ENCODE measurements around the gene SVOP.

SVOP gene, protein sequence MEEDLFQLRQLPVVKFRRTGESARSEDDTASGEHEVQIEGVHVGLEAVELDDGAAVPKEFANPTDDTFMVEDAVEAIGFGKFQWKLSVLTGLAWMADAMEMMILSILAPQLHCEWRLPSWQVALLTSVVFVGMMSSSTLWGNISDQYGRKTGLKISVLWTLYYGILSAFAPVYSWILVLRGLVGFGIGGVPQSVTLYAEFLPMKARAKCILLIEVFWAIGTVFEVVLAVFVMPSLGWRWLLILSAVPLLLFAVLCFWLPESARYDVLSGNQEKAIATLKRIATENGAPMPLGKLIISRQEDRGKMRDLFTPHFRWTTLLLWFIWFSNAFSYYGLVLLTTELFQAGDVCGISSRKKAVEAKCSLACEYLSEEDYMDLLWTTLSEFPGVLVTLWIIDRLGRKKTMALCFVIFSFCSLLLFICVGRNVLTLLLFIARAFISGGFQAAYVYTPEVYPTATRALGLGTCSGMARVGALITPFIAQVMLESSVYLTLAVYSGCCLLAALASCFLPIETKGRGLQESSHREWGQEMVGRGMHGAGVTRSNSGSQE

DNA sequence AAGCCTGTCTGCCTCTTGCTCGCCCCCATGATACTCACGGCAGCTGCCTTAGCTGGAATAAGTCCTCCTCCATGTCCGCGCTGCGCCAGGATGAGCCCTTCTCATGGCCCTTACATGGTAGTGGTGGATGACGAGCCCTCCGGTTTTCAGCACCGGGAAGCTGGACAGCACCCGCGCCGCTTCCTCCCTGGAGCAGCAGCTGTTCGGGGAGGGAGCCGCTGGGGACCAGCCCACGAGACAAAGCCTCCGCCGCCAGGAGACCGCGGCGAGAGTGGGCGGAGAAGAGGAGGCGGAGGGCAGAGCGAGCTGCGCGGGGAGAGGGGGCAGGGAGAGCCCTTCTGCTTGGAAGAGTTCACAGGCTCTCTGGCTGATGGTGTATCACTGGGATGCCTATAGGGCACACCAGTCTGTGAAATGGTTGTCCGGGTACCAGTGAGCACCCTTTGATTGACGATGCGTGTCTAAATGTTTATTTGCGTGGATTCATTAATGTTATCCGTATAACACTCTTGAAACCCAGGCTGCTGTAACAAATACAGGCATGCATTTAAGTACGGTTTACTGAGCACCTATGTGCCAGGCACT lies at the start of gene SVOP:
Gene SVOP, minus strand, starts transcription at position 273 of the 585 bp plus-strand sequence. Its CDS starts 200 bp downstream, at position 73.
- WGBS (ENCODE audit: insufficient coverage, insufficient read length): no CpG with 5 or more reads among the region's 30 CpGs
- Histone ChIP-seq H3K27me3 (ENCODE audit: control insufficient read depth, insufficient read depth, low read length) (no peaks in the 10 kb centered on the region), H3K27ac (ENCODE audit: low read length) (no peak within 1 kb of the TSS), H3K9me3 (ENCODE audit: control insufficient read depth, insufficient read depth, low read length) (no peaks in the 10 kb centered on the region), H3K36me3 (ENCODE audit: control insufficient read depth, insufficient read depth, low read length) (no peaks in the 10 kb centered on the region), H3K4me1 (ENCODE audit: control insufficient read depth, insufficient read depth, low read length) (no peaks in the 10 kb centered on the region), H3K4me3 (ENCODE audit: low read length) (peak within 1 kb of the TSS; percentile 18; the same call in 1 of the 2 replicates)
- DNase-seq (ENCODE audit: low read depth, low spot score): peak; percentile 76

DNA sequence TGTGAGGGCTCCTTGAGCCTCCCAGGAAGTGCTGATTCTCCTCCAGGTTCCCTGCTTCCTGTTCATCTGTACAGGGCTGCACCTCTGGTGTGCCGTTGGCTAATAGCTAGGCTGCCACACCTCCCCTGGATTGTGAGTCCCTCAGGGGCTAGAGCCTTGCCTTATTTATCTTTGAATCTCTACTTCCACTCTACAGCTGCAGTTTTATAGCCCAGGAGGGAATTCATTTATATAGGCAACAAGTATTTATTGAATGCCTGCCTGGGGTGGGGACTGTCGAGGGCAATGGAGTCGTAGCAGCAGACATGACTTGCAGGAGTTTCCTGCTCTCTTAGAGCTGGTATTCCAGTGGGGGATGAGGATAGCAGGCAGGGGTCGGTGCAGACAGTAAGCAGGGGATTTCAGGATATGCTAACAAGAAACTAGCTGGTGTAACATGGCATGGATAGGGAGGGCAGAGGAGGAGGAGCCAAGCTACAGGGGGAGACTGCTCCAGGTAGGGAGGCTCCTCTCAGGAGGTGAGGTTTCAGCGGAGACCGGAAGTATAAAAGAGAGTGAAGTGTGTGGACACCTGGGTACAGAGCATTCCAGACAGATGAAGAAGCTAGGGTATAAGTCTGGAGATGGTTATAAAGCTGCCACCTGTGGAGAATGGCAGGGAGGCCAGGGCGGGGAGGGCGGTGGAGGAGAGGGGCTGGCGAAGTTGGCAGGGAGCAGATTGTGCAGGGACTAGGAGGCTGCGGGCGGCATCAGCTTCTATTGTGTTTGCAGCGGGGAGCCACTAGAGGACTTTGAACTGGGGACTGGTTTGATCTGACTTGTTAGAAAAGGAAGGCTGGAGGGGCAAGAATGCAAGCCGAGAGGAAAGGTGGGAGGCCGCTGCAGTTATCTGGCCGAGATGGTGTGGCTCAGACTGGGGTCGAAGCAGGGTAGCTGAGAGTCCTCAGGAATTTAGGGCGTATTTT lies 48.7 kb upstream of the SVOP start:
- no CpG with 5 or more reads among the region's 17 CpGs for WGBS (ENCODE audit: insufficient coverage, insufficient read length)
- no peak overlapping the region for H3K4me3 ChIP-seq (ENCODE audit: low read length)

DNA sequence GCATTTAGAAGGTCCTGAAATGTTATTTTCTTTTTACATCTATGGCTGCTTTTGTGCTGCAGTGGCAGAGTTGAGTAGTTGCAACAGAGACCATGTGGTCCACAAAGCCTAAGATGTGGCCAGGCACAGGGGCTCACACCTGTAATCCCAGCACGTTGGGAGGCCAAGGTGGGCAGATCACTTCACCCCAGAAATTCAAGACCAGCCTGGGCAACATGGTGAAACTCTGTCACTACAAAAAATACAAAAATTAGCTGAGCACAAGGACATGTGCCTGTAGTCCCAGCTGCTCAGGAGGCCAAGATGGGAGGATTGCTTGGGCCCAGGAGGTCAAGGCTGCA lies 45.0 kb upstream of the SVOP start:
- H3K36me3 ChIP-seq (ENCODE audit: control insufficient read depth, insufficient read depth, low read length): no peaks in the 10 kb centered on the region
- H3K4me1 ChIP-seq (ENCODE audit: control insufficient read depth, insufficient read depth, low read length): no peaks in the 10 kb centered on the region
- no peaks in the 10 kb centered on the region for H3K9me3 ChIP-seq (ENCODE audit: control insufficient read depth, insufficient read depth, low read length)
- whole genome bisulfite sequencing (ENCODE audit: insufficient coverage, insufficient read length): no CpG with 5 or more reads among the region's 1 CpG
- no peaks in the 10 kb centered on the region for H3K27me3 ChIP-seq (ENCODE audit: control insufficient read depth, insufficient read depth, low read length)
- no peak for DNase-seq (ENCODE audit: low read depth, low spot score)
- no peak overlapping the region for H3K27ac ChIP-seq (ENCODE audit: low read length)
- no peak overlapping the region for H3K4me3 ChIP-seq (ENCODE audit: low read length)

More for the DNA sequence above, 48.7 kb upstream of the SVOP start:
- no peaks in the 10 kb centered on the region for H3K27me3 ChIP-seq (ENCODE audit: control insufficient read depth, insufficient read depth, low read length)
- DNase-seq (ENCODE audit: low read depth, low spot score): no peak
- no peak overlapping the region for H3K27ac ChIP-seq (ENCODE audit: low read length)
- H3K36me3 ChIP-seq (ENCODE audit: control insufficient read depth, insufficient read depth, low read length): no peaks in the 10 kb centered on the region
- H3K9me3 ChIP-seq (ENCODE audit: control insufficient read depth, insufficient read depth, low read length): no peaks in the 10 kb centered on the region
- no peaks in the 10 kb centered on the region for H3K4me1 ChIP-seq (ENCODE audit: control insufficient read depth, insufficient read depth, low read length)

DNA sequence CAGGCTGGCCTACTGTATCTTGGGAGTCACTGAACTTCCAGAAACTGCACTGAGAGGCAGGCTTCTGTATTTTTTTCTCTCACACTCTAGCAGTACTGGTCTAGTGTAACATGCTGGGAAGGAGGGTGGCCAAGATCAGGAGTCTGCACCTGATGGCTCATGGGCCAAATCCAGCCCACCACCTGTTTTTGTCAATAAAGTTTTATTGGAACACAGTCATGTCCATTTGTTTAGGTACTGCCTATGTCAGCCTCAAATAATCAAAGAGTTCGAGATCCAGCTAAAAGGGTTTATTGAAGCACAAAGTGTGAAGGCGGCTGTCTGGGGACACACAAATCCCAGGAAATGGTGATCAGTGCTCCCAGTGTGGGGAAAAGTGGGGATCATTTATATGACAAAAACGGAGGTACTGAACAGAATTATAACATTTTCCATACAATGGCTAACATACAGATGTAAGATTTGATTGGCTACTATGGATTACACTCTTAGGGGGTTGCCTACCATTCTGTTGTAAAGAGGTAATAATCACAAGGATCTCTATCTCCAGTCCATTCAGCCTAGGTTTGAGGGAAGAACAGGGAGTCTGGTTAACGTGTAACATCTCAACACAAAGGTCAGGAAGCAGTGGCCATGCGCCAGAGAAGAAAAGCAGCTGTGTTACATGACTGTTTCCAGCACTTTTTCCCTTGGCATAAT lies 44.4 kb upstream of the SVOP start:
- H3K9me3 ChIP-seq (ENCODE audit: control insufficient read depth, insufficient read depth, low read length): no peaks in the 10 kb centered on the region
- no peaks in the 10 kb centered on the region for H3K4me1 ChIP-seq (ENCODE audit: control insufficient read depth, insufficient read depth, low read length)
- no peak overlapping the region for H3K4me3 ChIP-seq (ENCODE audit: low read length)
- no peaks in the 10 kb centered on the region for H3K27me3 ChIP-seq (ENCODE audit: control insufficient read depth, insufficient read depth, low read length)
- no peak overlapping the region for H3K27ac ChIP-seq (ENCODE audit: low read length)
- DNase-seq (ENCODE audit: low read depth, low spot score): no peak
- no peaks in the 10 kb centered on the region for H3K36me3 ChIP-seq (ENCODE audit: control insufficient read depth, insufficient read depth, low read length)
- no CpG with 5 or more reads among the region's 5 CpGs for WGBS (ENCODE audit: insufficient coverage, insufficient read length)

DNA sequence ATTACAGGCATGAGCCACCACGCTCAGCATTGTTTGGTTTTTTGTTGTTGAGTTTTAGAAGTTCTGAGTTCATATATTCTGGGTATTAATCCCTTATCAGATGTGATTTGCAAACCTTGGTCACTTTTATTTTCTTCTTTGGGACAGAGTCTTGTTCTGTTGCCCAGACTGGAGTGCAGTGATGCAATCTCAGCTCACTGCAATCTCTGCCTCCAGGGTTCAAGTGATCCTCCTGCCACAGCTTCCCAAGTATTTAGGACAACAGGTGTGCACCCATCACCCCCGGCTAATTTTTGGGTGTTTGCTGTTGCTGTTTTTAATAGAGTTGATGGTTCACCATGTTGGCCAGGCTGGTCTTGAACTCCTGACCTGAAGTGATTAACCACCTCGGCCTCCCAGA lies 43.3 kb upstream of the SVOP start:
- Histone ChIP-seq H3K4me1 (ENCODE audit: control insufficient read depth, insufficient read depth, low read length) (no peaks in the 10 kb centered on the region), H3K27ac (ENCODE audit: low read length) (no peak overlapping the region), H3K9me3 (ENCODE audit: control insufficient read depth, insufficient read depth, low read length) (no peaks in the 10 kb centered on the region), H3K36me3 (ENCODE audit: control insufficient read depth, insufficient read depth, low read length) (no peaks in the 10 kb centered on the region), H3K4me3 (ENCODE audit: low read length) (no peak overlapping the region), H3K27me3 (ENCODE audit: control insufficient read depth, insufficient read depth, low read length) (no peaks in the 10 kb centered on the region)
- WGBS (ENCODE audit: insufficient coverage, insufficient read length): no CpG with 5 or more reads among the region's 3 CpGs
- DNase-seq (ENCODE audit: low read depth, low spot score): no peak

DNA sequence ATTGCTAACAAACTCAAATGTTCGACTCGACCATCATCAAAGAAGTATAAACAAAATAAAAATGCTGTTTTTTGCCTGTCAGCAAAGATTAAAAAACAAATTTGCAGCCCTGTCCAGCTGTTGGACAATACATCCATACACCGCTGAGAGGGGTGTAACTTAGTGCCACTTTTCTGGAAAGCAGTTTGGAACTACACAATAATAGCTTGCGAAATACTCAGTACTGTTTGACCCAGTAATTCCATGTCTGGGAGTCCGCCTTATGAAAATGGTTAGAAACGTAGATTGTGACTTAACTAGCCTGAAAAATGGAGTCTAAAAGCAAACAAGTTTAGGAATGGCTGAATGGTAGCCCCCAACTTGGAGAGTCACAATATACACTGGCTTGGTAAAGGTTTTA lies 37.9 kb upstream of the SVOP start:
- H3K36me3 ChIP-seq (ENCODE audit: control insufficient read depth, insufficient read depth, low read length): no peaks in the 10 kb centered on the region

DNA sequence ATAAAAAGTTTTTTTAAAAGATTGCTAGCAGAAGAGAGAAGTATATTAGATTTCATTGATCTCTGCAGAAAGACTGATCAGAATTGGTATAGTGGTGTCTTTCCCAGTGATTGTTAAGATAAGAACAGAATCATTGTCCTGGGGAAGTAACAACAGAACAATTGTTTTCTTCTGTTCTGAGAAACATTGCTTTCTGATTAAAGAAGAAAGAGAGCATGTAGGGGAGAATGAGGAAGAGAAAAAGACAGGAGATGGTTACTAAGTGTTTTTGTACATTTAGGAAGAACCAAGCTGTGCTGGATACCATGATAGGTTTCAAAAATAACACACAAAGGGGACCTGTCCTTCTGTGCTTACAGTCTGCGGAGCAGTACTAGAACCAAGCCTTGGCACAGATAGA lies 36.5 kb upstream of the SVOP start:
- WGBS (ENCODE audit: insufficient coverage, insufficient read length): no CpG with 5 or more reads among the region's 1 CpG
- H3K4me1 ChIP-seq (ENCODE audit: control insufficient read depth, insufficient read depth, low read length): no peaks in the 10 kb centered on the region; the same call in 1 of the 2 replicates

More for the DNA sequence above, 37.9 kb upstream of the SVOP start:
- no peaks in the 10 kb centered on the region; the same call in 1 of the 2 replicates for H3K4me1 ChIP-seq (ENCODE audit: control insufficient read depth, insufficient read depth, low read length)
- DNase-seq (ENCODE audit: low read depth, low spot score): no peak
- H3K4me3 ChIP-seq (ENCODE audit: low read length): no peak overlapping the region
- H3K27me3 ChIP-seq (ENCODE audit: control insufficient read depth, insufficient read depth, low read length): no peaks in the 10 kb centered on the region
- no peak overlapping the region for H3K27ac ChIP-seq (ENCODE audit: low read length)
- no CpG with 5 or more reads among the region's 6 CpGs for WGBS (ENCODE audit: insufficient coverage, insufficient read length)
- H3K9me3 ChIP-seq (ENCODE audit: control insufficient read depth, insufficient read depth, low read length): no peaks in the 10 kb centered on the region

DNA sequence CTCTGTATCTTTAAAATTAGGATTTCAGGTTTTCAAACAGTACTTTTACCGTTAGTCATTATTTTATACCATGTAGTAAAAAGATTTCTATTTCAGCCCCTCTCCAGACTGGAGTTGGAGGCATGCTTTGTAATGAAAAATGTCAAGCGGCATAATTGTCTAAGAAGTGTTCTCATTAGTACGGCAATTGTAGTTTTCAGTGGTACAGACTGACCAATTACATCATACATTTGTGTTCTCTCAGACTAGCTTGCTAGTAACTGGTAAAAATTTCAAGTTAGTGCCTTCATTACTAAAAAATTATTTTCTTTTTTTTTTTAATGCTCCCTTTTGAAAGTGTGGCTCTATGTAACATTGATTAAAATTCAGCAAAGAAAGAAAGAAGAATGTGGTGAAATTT lies 36.0 kb upstream of the SVOP start:
- no peak for DNase-seq (ENCODE audit: low read depth, low spot score)
- H3K27ac ChIP-seq (ENCODE audit: low read length): no peak overlapping the region

More for the DNA sequence above, 36.5 kb upstream of the SVOP start:
- Histone ChIP-seq H3K36me3 (ENCODE audit: control insufficient read depth, insufficient read depth, low read length) (no peaks in the 10 kb centered on the region), H3K27ac (ENCODE audit: low read length) (no peak overlapping the region), H3K4me3 (ENCODE audit: low read length) (no peak overlapping the region), H3K9me3 (ENCODE audit: control insufficient read depth, insufficient read depth, low read length) (no peaks in the 10 kb centered on the region), H3K27me3 (ENCODE audit: control insufficient read depth, insufficient read depth, low read length) (no peaks in the 10 kb centered on the region)
- no peak for DNase-seq (ENCODE audit: low read depth, low spot score)

DNA sequence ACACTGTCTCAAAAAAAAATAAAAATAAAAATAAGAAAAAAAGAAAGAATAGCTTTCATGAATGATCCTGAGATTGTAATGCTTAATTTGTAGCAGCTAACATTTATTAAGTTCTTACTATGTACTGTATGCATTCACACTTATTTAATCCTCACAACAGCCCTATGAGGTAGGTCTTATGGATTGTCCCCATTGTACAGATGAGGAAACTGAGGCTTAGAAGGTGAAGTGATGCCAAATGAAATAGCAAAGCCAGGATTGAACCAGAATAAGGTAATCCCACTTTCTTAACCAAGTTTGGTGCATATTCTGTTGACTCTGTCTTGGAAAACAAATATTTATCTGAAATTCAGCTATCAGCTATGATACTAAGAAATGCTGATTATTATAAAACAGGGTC lies 33.7 kb upstream of the SVOP start:
- H3K27me3 ChIP-seq (ENCODE audit: control insufficient read depth, insufficient read depth, low read length): no peaks in the 10 kb centered on the region
- no peak overlapping the region for H3K4me3 ChIP-seq (ENCODE audit: low read length)
- no peaks in the 10 kb centered on the region for H3K36me3 ChIP-seq (ENCODE audit: control insufficient read depth, insufficient read depth, low read length)
- DNase-seq (ENCODE audit: low read depth, low spot score): no peak
- no peaks in the 10 kb centered on the region for H3K9me3 ChIP-seq (ENCODE audit: control insufficient read depth, insufficient read depth, low read length)
- H3K4me1 ChIP-seq (ENCODE audit: control insufficient read depth, insufficient read depth, low read length): no peaks in the 10 kb centered on the region; the same call in 1 of the 2 replicates
- no peak overlapping the region for H3K27ac ChIP-seq (ENCODE audit: low read length)

More for the DNA sequence above, 36.0 kb upstream of the SVOP start:
- WGBS (ENCODE audit: insufficient coverage, insufficient read length): no CpG with 5 or more reads among the region's 3 CpGs
- no peaks in the 10 kb centered on the region for H3K27me3 ChIP-seq (ENCODE audit: control insufficient read depth, insufficient read depth, low read length)
- H3K4me1 ChIP-seq (ENCODE audit: control insufficient read depth, insufficient read depth, low read length): no peaks in the 10 kb centered on the region; the same call in 1 of the 2 replicates
- no peak overlapping the region for H3K4me3 ChIP-seq (ENCODE audit: low read length)
- H3K36me3 ChIP-seq (ENCODE audit: control insufficient read depth, insufficient read depth, low read length): no peaks in the 10 kb centered on the region
- H3K9me3 ChIP-seq (ENCODE audit: control insufficient read depth, insufficient read depth, low read length): no peaks in the 10 kb centered on the region
